Caki2 (cell line): ENCODE results near the gene NACC2. TPM values are rescaled to one million over a fixed set of nuclear protein-coding genes. Genes with fewer than 3 reads are reported as not detected.

Source experiments
- DNase-seq: peaks from one replicate; pipeline ENCODE4 v3.0.0-alpha.2; 2015; ENCODE audit warnings: low read depth
- in situ Hi-C: cut with HindIII; loops from 2 replicates; pipeline ENCODE4 v1.10.0; 2016; ENCODE audit warnings: low sequenced_read_pairs, low pct_unique_long_range_greater_than_20kb, mixed read lengths
- total RNA-seq: library from RNA; depleted of rRNA; stranded (reverse); fragments of >200 nt; shearing (Covaris generic); gene quantifications from 2 replicates; pipeline ENCODE4 v1.2.3, GENCODE V29; 2014; ENCODE audit warnings: low replicate concordance

The NACC2 gene
- total RNA-seq, 1 experiment from 2014 or later = 20.2 TPM

DNA sequence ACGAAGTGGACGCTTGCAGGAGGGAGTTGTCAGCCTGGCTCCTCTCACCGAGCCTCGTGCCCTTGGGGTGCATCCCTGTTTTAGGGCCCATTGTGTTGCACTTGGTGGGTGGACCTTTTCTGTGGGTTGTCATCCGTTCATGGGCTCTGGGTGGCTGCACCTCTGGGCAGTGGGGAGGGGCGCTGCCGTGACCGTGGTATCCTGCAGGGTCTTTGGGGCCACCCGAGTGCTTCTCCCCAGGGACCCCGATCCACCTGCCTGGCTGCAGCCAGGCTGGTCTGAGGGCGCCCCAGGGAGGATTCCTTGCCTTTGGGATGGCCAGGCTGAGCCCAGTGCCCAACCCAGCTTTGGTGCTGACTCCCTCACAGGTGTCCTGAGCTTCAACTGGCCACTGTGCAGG is 92.9 kb downstream of the NACC2 start:
- no peak for DNase-seq
- in situ Hi-C loops = no loop called here

DNA sequence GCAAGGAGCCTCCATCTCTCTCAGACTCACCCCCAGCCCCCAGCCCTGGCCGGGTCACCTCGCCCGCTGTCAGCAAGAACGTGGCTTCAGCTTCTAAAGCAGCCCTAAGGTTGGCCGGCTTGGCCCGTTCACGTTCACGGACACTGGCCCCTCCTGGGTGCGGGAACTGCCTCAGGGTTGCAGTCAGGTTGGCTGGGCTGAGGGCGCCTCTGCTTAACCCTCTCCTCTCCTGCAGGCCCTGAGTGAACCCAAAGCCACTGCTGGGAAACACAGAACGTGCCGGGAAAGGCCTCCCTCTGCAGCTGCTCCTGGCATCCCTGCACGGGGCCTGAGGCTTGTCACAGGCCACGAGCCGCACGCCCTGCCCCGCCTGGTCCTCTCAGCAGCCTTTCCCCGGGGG is 93.9 kb downstream of the NACC2 start:
- no peak for DNase-seq
- in situ Hi-C loops = no loop called here

DNA sequence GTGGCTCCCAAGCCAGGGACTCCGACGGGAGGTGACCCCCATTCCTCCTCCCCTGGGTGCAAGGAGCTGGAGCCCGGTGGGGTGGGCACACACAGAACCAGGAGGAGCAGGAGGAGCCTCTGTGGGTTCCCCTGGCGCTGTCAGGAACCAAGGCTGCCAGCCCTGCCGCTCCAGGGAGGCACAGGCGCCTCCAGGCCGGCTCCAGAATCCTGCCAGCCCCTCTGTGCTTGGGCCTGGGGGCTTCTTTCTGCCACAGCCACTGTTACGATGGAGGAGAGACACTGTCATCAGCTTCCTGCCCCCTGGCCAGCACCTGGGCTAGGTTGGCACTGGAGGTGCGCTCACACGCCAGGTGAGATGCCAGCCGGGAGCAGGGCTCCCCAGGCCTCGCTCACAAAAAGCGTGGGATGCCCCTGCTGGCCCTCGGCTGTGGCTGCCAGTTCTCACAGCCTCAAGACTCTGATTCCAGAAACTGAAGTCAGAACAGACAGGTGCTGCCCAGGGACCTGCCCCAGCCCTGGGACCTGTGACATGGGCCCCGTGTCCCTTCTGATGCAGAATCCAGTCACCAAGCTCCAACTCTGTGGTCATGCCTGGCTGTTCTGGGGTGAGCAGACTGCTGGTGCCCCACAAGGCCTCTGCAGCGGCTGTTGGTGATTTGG is 96.5 kb downstream of the NACC2 start:
- DNase-seq = no peak
- in situ Hi-C loops = no loop called here

DNA sequence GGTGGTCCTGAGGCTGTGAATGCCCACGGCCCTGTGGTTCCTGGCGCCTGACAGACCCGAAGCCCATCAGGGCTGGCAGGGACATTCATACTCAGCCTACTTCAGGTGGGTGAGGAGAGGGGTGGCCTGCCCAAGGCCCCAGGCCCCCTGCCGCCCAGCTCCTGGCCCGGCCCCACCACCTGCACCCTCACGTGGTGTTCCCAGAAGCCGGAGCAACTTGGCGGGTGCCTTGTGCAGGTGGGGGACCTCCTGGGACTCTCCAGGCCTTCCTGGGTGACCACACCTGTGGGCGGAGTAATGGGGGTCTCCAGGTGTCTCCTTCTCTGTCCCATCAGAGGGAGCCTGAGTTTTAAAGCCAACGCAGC is 97.1 kb downstream of the NACC2 start:
- DNase-seq = no peak
- in situ Hi-C loops = no loop called here

DNA sequence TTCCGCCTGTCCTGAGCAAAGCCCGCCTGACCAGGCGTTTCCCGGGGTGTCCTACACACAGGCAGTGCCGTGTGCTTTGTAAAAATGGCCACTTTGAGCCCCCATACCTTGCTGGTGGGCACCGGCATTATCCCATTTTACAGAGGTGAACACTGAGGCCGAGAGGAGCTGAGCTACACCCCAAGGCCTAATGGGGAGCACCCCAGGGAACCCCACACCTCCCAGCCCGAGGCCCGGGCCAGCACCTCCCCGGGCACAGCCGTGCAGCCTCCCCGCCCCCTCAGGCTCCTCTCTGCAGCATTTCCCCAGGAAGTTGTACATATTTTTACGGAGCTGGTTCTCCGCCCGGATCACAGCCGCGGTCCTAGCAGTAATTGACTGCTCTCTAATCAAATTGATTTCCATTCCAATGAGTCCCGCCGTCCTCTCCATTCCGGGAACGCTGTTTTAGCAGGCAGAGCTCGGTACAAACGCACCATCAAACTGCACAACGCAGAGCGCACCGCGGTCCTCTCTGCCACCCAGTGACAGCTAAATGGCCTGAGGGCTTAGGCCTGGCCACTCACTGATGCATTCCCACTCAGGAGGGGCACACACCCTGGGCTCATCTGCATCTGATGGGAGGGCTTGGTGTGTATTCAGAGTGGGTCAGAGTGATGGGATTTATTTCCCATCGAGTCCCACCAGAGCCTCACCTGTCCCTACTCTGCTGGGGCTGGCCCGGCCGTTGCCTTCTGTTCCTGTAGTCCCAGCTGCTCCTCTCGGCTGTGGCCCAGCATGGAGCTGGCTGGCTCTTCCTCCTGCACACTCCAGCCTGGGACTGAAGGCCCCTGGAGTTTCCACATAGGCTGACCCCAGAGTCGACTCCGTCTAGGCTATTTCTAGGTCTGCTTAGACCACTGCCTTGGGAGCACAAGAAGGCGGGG is 97.7 kb downstream of the NACC2 start:
- no peak for DNase-seq
- in situ Hi-C loops = no loop called here

DNA sequence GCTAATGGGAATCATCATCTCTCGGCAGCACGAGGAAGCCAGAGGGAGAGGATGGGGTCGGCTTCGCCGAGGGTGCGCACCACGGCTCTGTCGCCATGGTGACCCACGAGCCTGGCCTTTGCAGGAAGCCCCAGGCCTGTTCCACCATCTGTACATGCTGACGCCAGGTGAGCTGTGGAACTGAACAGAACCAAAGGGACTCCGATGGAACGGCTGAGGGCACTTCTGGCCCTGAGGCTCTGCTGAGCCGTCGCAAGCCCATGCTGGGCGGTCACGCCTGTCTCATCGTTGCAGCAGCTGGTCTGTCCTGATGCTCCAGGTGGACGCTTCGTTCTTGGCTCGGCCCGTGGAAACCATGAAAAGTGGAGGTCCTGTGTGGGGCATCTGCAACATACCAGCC is 99.3 kb downstream of the NACC2 start:
- in situ Hi-C loops = no loop called here
- no peak for DNase-seq

DNA sequence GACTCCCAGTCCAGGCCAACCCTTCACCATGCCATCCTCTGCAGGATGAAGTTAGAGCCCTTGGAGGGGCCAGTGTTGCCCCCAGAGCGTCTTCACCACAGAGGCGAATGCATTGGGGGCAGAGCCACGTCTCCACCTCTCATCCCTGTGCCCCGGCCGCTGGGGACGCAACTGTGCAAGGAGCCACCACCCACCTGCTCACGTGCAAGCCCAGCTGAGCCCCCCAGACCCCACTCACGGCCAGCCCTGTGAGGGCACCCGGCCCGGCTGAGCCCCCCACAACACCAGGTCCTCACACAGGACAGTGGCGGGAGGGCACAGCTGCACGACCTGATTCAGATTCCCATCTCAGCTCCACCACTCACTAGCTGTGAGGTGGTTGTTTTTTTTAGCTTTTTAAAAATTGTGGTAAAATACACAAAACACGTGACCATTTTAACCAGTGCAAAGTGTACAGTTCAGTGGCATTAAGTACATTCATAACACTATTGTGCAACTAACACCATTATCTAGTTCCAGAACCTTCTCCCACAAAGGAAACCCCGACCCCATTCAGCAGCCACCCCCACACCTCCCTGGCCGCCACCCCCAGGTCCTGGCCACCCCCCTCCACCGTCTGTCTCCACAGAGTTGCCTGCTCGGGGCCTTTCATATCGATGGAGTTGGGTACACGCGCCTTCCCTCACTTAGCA is 100.4 kb downstream of the NACC2 start:
- no peak for DNase-seq
- in situ Hi-C loops = no loop called here

DNA sequence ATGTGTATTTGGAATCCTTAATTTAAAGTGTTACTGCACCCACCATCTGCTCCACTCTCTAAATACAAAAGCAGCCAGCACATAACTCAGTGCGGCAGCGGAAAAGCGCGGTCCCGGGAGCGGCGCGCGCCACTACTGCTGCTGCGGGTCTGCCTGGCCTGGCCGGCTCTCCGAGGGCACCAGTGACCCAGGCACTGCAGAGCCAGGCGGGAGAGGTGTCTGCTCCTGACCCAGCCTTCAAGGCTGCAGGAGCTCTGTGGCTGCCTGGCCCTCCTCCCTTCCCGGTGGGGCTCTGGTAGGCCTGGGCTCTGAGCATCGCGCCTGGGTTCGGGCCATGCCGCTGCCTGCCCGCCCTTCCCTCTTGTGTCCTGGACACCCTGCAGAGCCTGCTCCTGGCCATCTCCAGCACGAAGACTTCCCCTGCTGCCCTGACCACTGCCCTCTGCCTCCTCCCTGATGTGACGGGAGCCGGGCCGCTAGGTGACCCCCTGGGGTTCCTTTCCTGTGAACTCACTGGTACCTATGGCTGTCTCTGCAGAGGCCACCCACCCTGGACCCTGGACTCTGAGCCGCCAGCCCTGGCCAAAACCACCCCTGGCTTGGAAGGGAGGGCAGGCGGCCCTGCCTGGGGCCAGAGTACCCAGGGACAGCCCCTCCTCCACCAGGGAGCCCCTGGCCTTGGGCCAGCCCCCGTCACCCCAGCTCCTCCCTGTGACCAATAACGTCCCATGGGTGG is 101.2 kb downstream of the NACC2 start:
- in situ Hi-C loops = no loop called here
- DNase-seq = no peak

DNA sequence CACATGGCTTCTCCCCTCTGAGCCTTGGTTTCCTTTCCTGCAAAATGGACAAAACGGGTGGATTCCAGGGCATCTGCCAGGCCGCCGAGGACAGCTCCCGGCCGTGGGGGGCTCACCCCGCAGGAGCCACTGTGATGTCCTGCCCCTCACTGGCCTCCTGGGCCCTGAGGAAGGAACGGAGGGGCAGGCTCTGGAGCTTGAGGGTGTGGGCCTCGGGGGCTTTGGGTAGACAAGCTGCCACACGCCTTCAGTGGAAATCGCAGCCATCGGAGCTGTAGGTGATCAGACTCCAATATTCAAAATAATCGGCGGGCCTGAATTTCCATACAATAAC is 101.7 kb downstream of the NACC2 start:
- DNase-seq = no peak
- in situ Hi-C loops = no loop called here

DNA sequence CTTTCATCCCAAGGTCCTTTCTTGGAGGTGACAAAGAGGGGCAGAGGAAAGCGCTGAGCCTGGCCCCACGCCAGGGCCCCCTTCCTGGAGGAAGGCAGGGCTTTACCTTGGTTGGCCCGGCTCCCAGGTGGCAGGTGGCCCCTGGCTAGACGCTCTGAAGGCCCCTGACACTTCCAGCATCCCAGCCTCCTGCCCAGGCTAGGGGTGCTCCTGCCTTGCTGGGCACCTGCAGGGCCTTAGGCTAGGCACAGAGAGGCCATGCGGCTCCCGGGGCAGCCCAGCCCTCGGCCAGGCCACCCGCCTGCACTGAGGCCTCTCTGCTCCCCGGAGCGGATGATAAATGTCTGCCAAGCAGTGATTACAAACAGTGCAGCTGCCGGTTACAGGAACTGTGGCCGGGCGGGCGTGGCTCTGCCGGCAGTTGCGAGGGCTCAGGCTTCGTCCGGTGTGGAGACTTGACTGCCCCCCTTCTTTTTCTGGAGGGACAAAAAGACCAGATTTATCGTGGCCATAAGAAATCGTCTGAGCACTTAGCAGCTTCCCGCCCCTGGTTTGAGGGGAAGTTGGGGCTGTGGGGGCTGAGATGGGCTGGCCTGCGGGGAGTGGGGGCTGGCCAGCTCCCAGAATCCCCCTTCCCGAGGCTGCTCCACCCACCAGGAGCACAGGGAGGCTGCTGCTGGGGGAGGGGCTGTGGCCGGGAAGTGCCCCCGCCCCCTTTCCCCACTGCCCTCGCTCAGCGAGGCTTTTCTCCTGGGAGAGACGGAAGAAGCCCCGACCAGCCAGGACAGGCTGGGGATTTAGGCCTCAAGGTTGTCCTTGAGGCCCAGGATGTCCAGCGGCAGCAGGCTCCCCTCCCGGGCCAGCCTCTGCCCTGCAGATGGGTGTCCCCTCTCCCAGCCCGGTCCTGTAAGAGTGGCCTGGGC is 102.3 kb downstream of the NACC2 start:
- in situ Hi-C loops = no loop called here
- DNase-seq = peak; percentile 69

DNA sequence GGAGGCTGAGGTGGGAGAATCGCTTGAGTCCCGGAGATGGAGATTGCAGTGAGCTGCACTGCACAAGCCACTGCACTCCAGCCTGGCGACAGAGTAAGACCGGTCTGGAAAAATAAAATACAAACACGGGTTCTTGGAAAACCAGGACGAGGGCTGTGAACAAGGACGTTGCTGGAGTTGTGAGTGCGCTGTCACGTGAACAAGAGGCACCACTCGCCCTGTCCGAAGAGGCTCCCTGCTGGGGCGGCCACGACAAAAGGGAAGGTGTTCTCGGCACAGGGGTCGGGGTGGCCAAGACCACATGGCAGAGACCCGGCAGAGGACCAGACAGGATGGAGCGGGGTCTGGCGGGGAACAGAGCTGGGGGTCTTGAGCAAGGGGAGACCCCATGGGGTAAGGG is 103.3 kb downstream of the NACC2 start:
- in situ Hi-C loops = no loop called here

DNA sequence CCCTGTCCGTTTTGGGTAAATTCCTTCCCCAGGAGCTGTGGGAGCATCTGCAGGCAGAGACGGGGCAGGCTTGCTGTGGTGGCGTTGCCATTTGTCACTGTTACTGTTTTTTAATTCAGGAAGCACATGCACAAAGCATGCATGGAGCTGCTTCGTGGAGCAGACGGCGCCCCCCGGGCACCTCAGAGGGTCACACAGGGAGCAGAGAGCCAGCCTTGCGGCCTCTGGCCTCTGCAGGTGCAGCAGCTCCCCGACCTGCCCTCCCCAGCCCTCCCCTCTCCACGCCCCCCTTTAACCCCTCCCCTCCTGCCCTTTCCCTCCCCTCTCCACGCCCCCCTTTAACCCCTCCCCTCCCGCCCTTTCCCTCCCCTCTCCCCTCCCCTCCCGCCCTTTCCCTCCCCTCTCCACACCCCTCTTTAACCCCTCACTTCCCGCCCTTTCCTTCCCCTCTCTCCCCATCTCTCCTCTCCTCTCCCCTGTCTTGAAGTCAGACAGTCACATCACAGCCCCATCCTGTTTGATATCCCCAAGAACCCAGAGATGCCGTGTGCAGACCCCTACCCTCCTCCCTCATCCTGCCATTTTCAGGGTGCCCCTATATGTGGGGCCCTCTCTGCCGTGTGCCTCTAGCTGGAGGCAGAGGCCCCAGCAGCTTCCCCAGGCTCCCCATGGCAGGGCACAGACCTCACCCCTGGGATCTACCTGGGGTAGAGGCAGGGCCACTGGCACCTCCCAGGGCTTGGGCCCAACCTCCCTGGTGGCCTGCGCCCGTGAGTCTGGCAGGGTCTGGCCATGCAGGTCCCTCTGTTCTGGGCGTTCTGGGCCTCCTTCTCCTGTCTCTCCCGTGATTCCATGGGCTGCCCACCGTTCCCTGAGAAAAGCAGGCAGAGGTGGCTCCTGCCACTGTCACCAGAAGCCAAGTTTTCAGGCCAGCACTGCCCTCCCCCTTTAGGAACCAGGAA is 104.3 kb downstream of the NACC2 start:
- in situ Hi-C loops = no loop called here
- no peak for DNase-seq

More for the DNA sequence above, 103.3 kb downstream of the NACC2 start:
- DNase-seq = no peak

DNA sequence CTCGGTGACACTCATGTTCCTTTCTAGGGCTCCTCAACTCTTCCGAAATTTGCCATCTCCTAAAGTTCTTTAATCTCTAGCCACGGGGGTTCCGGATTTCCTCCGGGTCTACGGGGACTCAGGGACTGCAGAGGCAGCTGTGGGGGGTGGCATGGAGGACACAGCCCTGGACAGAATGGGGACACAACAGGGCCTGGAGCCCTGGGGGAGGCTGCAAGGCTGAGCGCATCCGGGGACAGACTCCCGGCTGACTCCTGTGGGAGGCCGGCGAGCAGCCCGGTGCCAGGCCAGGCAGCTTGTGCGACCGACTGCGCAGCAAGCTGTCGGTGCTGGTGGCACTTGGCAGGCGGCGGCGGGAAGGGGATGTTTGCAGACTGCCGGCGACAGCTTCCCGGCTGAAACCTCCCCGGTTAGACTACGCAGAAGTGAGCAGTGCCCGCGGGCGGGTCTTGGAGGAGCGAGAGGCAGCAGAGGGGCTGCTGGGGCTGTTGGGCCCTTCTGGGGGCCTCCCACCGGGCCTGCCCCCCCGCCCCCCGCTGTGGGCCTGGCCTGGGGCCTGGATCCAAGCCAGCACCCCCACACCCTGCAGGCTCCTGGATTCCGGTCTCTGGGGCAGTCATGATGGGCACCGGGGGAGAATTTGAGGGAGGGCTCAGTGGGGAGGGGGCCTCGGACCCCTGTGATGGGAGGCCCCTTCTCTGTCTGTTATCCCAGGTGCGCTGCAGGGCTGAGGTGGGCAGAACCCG is 105.2 kb downstream of the NACC2 start:
- in situ Hi-C loops = no loop called here
- no peak for DNase-seq

DNA sequence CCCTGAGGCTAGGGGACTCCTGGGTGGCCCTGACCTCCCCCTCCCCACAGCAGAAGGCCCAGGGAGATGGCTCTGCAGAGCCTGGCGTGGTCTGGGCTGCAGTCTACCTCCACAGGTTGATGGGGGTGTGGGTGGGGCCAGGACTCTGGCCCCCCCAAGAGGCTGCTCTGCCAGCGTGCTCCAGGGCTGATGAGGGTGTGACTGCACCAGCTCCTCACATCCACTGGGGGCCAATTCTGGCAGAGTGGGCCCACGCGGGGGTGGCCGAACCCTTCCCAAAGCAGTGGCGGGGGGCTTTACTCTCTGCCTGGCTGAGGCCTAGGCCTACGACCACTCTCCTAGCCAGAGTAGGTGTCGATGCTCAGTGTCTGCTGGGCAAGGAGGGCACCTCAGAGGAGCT is 105.9 kb downstream of the NACC2 start:
- in situ Hi-C loops = no loop called here
- DNase-seq = no peak

DNA sequence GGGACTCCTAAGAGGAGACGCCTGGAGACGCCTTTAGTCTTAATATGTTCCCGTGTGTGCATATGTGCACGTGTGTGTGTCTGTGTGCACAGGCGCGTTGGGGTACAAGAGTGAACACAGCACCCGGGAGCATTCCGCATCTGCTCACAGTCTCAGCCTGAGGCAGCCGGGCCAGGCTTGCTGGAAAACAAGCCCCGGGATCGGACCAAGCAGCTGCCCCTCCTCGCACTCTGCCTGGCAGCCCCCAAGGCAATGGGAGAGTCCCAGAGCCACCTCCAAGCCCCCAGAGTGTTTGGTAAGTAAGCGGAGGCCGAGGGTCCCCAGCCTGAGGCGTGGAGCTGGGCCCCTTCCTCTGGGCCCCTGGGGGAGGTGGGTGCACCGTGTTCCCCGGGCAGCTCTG is 106.6 kb downstream of the NACC2 start:
- in situ Hi-C loops = no loop called here
- DNase-seq = no peak

DNA sequence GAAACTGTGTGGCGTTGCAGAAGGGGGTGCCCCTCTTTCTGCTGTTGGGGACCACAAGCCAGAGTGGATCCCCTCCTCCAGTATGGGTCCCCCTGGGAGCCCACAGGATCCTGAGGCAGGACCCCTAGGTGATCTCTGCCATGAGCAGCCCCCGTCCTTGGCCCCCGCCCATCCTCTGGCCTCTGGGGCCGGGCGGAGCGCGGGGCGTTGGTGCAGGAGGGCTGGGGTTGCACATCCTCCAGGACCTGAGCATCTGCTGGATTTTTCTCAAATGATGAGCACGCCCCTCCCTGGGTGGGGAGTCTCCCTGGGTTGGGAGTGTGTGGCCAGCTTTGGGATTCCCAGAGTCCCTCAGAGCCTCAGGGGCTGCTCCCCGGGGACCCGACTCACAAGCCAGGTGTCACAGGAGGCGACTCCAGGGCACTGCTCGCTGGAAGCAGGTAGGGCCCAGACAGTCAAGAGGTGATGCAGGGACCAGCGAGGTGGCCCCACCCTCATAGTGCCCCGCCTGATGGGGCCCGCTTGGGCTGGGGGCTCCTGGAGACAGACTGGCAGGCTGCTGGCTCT is 107.2 kb downstream of the NACC2 start:
- no peak for DNase-seq
- in situ Hi-C loops = no loop called here
